Right ventricle myocardium superior (tissue), 1 donor: ENCODE data around the gene AGAP2. TPM values are rescaled to one million over a fixed set of nuclear protein-coding genes. Genes with fewer than 3 reads are reported as not detected.
"Not testable (repeated sequence)": the region's sequence is repeated elsewhere in the genome, so short reads cannot be mapped to it uniquely, and the experiment has no call there.

ENCODE experiments used
- ATAC-seq: fragments of 200-7000 bp; cut with Tn5 transposase; one replicate; pipeline ENCODE4 v1.9.1; 2020; ENCODE audit warnings: mild to moderate bottlenecking; ENCODE audit not compliant: poor library complexity
- DNase-seq: peaks from one replicate; pipeline ENCODE4 v3.0.0-alpha.2; 2020
- intact Hi-C: fragments of 100-400 bp; cut with DNase I; formaldehyde crosslinking; loops from one replicate; pipeline ENCODE4 v1.11.2; 2022
- microRNA-seq: library from miRNA; unstranded; fragments of <30 nt; microRNA quantifications from one replicate; pipeline ENCODE4 v1.2.0, GENCODE V29; 2020
- total RNA-seq: library from RNA; stranded (reverse); fragmentation: NEBNext Ultra II Directional; extraction: Animal tissue kit (Norgen Biotek cat#: 25700); gene quantifications from one replicate; pipeline ENCODE4 v1.2.1, GENCODE V29; 2021
- donor health status: DM: no; HTN: yes; CAD: no; lungs with severe emphysema.

The AGAP2 gene
- total RNA-seq, 1 donor from 2014 or later: 6.6 TPM

GRCh38 chr12:57687862-57688261, 50.7 kb downstream of the AGAP2 start:
- ATAC-seq (no peak), DNase-seq (no peak)
- intact Hi-C loops: loop anchor here (5.0 kb wide), 1 partner anchor 106 kb away; no protein-coding TSS in a partner anchor

DNA sequence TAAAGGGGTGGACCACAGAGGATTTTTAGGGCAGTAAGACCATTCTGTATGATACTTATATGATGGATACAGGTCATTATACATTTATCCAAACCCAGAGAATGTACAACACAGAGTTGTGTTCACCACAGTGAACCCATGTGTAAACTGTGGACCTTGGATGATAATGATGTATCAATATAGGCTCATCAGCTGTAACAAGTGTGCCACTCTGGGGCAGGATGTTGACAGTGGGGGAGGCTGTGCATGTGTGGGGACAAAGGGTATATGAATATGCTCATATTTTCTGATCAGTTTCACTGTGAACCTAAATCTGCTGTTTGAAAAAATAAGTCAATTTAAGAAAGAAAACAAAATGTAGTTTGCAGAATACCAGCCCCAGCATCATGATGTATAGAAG, 58.8 kb downstream of the AGAP2 start:
- ATAC-seq (no peak), DNase-seq (no peak)
- intact Hi-C loops: no loop called here

GRCh38 chr12:57677947-57678346, 60.6 kb downstream of the AGAP2 start:
- intact Hi-C loops, ATAC-seq, DNase-seq: not testable (repeated sequence)

DNA sequence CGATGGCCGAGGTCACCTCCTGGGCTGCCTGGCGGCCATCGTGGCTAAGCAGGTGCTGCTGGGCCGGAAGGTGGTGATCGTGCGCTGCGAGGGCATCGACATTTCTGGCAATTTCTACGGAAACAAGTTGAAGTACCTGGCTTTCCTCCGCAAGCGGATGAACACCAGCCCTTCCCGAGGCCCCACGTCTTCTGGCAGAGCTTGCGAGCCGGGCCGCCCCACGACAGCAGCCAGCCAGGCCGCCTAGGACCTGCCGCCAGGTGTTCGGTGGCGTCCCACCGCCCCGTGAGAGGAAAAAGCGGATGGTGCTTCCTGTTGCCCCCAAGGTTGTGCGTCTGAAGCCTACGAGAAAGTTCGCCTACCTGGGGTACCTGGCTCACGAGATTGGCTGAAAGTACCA, 63.9 kb downstream of the AGAP2 start:
- intact Hi-C loops: no loop called here
- no peak for DNase-seq

More for the DNA sequence above, 63.9 kb downstream of the AGAP2 start:
- ATAC-seq: no peak

Small RNAs within 50 kb of the gene (microRNA-seq; reads per million reads assigned to microRNA genes)
- gene MIR6759: not detected

Other genes with a start within 250 kb of the AGAP2 start
- gene DDIT3, start 218.2 kb downstream of the AGAP2 start, total RNA-seq: 16.4 TPM
- 25.4 TPM for gene MBD6, start 215.9 kb downstream of the AGAP2 start, total RNA-seq
- 95.0 TPM for gene DCTN2, start 191.6 kb downstream of the AGAP2 start, total RNA-seq
- 0.08 TPM for gene KIF5A, start 188.7 kb downstream of the AGAP2 start, total RNA-seq
- 12.4 TPM for gene PIP4K2C, start 147.6 kb downstream of the AGAP2 start, total RNA-seq
- gene DTX3, start 133.9 kb downstream of the AGAP2 start, total RNA-seq: 21.7 TPM
- 14.3 TPM for gene ARHGEF25, start 127.3 kb downstream of the AGAP2 start, total RNA-seq
- gene B4GALNT1, start 105.5 kb downstream of the AGAP2 start, total RNA-seq: 5.6 TPM
- 102 TPM for gene OS9, start 44.6 kb downstream of the AGAP2 start, total RNA-seq
- 27.5 TPM for gene TSPAN31, start 6.3 kb upstream of the AGAP2 start, total RNA-seq
- 41.1 TPM for gene CDK4, start 13.6 kb upstream of the AGAP2 start, total RNA-seq
- 12.2 TPM for gene MARCHF9, start 16.4 kb upstream of the AGAP2 start, total RNA-seq
- gene CYP27B1, start 28.3 kb upstream of the AGAP2 start, total RNA-seq: not detected
- gene METTL1, start 33.4 kb upstream of the AGAP2 start, total RNA-seq: 7.2 TPM
- gene EEF1AKMT3, start 33.9 kb upstream of the AGAP2 start, total RNA-seq: 1.2 TPM
- 49.5 TPM for gene TSFM, start 44.0 kb upstream of the AGAP2 start, total RNA-seq
- 2.1 TPM for gene AVIL, start 80.0 kb upstream of the AGAP2 start, total RNA-seq
- 99.5 TPM for gene CTDSP2, start 108.0 kb upstream of the AGAP2 start, total RNA-seq
- 7.6 TPM for gene ATP23, start 202.8 kb upstream of the AGAP2 start, total RNA-seq